Measurements from ENCODE around the gene PLA2G4E.

PLA2G4E gene

DNA sequence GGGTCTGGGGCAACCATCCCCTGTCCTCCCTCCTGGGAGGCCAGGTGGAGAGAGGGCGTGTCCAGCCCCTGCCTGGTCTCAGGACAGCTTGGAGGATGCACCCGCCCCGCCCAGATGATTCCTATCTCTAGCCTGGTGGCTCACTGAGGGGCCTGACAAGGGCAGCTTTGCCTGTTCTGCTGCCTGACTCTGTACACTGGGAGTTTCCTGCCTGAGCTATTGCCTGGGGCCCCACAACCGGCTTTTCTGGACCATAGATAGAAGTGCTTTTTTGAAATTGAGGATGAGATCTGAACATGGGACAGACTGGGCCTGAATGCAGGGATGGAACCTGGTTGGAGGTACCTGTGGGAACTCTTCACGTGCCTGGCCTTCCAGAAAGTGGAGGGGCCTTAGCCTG lies 751 bp upstream of the PLA2G4E start:
- DNase-seq (ENCODE audit: low spot score), result no peak

DNA sequence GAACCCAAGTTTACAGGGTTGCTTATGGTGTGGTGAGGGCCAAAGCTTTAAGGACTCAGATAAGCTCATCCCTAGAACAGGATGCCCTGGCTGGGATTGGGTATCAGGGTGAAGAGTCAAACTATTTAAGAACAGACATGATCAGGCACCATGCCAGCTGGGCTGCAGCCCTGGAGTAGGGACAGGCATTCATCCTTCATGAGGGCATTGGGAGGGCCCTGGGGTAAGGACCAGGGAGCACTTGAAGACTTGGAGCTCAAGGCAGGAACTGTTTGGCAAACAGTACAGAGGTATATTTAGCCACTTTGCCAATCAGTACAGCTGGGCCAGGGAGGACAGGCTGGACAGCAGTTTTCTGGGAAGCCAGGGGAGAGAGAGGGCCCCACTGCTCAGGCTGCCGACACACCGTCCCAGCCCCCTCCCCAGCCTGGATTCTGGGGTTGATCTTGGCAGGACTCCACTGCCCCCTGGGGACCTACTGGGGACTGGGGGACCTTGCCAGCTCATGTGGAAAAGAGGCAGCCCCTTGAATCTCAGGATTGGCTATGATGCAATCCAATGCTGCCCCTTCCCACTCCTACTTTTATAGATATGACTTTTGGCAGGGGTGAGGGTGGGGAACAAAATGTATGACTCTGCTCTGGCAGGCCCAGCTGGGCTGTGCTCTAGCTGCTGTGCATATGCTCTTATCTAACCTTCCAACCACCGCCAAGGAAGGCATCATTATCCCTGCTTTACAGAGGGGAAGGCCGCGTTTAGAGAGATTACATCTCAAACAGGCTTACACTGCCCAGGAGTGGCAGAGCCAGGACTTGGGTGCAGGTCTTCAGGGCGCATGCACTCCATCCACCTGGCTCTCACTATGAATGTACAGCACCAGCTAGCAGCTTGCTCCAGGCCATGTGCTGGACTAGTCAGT lies 2.3 kb downstream of the PLA2G4E start:
- DNase-seq (ENCODE audit: low spot score), result no peak

DNA sequence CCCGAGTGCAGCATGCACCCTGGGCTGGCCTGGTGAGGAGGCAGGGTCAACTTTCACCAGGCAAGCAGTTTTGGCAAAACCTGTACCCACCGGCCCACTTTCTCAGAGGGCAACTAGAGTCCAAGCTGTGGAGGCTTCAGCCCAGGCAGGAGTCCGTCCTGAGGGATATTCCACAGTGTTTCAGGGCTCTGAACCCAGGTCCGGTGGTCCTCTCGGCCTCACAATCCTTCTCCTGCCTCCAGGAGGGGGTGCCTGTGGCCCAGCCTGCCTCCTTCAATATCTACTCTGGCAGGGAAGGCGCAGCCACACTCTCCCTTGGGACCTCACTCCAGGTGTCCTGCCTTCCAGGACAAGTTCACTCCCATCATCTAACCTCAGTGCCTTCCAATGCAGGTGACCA lies 3.9 kb downstream of the PLA2G4E start:
- DNase-seq (ENCODE audit: low spot score), result no peak

- DNase-seq (ENCODE audit: low spot score), result no peak
Observed at GRCh38 chr15:42014406-42014805, 6.4 kb downstream of the PLA2G4E start.

DNA sequence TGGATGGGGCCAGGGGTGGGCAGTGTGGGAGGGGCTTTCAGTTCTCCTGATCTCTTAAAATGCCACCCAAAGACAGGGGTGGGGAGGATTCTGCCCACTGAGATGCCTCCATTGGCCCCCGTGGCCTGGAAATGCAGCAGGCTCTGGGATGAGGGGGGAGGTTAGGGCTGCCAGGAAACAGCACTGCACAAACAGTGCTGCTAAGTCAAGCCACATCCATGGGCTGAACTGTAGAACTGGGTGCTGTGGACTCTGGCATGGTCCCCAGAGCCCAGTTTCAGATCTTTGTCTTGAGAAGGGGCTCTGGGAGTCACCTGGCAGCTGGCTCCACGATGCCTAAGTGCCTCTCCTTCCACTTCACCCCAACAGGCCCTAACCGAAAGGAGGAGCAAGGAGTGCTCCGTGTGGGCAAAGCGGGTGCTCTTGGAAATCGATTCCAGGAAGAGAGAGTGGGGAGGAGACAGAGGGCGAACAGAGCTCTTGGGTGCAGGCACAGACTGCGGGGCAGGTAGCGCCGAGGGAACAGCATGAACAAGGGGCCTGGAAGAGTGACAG lies 7.8 kb downstream of the PLA2G4E start:
- no peak for DNase-seq (ENCODE audit: low spot score)

GRCh38 chr15:42012241-42012640 lies 8.6 kb downstream of the PLA2G4E start:
- DNase-seq (ENCODE audit: low spot score), result no peak

- DNase-seq (ENCODE audit: low spot score), result no peak
Observed at GRCh38 chr15:42011074-42011473, 9.8 kb downstream of the PLA2G4E start.

GRCh38 chr15:42010434-42010833 lies 10.4 kb downstream of the PLA2G4E start:
- DNase-seq (ENCODE audit: low spot score), result no peak

DNA sequence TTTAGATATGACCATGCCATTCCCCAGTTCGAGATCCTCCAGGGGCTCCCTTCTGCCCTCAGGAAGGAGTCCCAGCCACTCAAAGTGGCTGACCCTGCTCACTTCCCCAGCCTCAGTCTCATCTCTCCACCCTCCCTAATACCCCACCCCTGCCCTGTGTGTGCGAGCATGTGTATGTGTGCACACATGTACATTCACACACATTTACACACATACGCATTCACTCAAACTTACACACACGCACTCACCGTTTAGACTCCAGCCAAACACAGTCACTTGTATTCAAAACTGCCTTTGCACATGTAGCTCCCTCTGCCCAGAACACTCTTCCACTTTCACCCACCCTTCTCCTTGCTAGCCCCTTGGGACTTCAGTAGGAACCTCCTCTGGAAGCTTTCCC lies 11.4 kb downstream of the PLA2G4E start:
- DNase-seq (ENCODE audit: low spot score), result no peak

DNA sequence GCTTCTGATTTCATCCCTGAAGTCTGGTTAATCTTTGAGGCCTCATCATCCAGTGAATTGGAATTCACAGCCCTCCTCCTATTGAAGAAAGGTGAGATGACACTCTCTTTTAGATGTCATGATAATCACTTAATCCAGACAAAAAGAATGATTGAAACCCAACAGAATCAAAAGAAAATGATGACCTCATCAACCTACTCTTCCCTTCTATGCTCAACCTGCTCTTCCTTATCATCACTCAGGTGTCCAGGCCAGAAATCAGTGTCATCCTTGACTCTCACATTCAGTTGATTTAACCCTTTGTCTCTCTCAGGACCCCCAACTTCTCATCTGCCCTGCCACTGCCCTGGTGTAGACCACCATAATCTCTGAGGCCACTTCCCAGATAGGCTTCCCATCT lies 11.8 kb downstream of the PLA2G4E start:
- no peak for DNase-seq (ENCODE audit: low spot score)

DNA sequence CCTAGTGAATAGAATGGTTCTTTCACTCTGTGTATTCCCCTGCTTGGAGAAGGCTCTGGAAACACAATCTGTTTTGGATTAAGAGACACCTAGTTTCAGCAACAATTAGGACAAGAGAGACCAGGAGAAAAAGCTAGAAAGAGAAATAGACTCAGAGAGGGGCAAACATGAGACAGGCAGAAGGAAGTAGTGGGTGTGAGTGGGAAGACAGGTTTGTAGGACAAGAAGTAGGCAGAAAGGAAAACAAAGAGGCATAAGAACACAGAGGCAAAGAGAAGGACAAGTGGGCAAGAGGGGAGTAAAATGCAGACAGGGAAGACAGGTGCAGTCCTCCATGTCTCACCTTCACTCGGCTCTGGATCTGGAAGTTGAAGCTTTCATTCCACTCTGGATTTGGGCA lies 13.5 kb downstream of the PLA2G4E start:
- no peak for DNase-seq (ENCODE audit: low spot score)

GRCh38 chr15:42002333-42002732 lies 18.5 kb downstream of the PLA2G4E start:
- no peak for DNase-seq (ENCODE audit: low spot score)

DNA sequence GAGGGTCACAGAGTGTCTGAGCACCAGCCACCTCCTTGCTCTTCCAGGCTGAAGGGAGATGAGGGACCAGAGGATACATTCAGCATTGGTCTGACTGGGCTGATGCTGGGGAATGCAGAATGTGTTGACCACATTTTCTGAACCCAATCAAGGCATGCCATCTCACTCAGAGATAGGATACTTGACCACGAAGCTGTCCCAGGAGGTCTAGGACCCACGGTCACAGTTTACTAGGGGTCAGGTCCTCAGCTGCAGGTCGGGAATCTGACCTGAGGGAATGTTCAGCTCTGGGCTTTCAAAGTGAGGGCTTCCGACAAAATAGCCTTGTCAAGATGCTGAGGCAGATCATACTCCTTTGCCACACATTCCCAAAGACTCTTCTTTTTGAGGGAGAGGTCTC lies 19.6 kb downstream of the PLA2G4E start:
- no peak for DNase-seq (ENCODE audit: low spot score)

GRCh38 chr15:41999290-42000285 lies 21.3 kb downstream of the PLA2G4E start:
- DNase-seq (ENCODE audit: low spot score), result no peak

DNA sequence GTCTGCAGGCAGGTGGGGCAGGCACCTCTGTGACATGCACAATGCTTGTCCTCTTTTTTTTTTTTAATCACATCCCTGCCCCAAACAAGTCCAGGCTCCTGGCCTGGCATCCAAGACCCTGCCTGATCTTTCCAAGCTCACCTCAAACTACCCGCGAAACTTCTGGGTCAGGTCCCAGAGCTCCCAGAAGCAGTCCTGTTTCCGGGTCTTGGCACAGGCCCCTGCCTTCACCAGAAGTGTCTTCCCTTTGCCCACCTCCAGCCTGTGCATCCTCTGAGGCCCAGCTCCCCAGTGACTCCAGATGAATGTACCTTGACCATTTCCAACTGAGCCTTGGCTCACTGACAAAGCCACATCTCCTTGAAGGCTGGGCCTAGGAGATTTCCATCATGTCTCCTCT lies 23.0 kb downstream of the PLA2G4E start:
- DNase-seq (ENCODE audit: low spot score), result no peak

- DNase-seq (ENCODE audit: low spot score), result no peak
Observed at GRCh38 chr15:41996921-41997592, 23.8 kb downstream of the PLA2G4E start.

- DNase-seq (ENCODE audit: low spot score), result no peak
Observed at GRCh38 chr15:41996376-41996775, 24.5 kb downstream of the PLA2G4E start.

GRCh38 chr15:41995476-41995855 lies 25.4 kb downstream of the PLA2G4E start:
- DNase-seq (ENCODE audit: low spot score), result no peak

- no peak for DNase-seq (ENCODE audit: low spot score)
Observed at GRCh38 chr15:41994772-41995475, 25.9 kb downstream of the PLA2G4E start.

DNA sequence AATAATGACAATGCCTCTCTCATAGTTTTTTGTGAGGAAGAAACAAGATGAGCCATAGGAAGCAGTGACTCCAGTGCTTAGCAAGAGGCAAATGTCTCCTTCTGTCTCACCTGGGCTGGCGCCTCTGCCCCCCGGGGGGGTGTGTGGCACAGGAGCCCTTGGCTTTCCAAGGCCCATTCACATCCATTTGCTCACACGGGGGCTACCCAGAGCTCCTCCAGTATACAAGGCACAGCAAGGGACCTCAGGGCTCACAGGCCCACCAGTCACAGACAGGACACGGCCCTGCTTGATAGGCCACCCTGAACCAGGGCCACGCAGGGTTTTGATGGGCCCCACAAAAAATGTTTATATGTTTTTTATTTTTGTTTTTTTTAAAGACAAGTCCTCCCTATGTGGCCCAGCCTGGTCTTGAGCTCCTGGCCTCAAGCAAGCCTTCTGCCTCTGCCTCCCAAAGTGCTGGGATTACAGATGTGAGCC lies 26.6 kb downstream of the PLA2G4E start:
- no peak for DNase-seq (ENCODE audit: low spot score)

GRCh38 chr15:41993472-41994170 lies 27.2 kb downstream of the PLA2G4E start:
- DNase-seq (ENCODE audit: low spot score), result no peak
